Measurements from ENCODE around the gene FBXL4.
A peak's percentile ranks its signal among the peaks of the same experiment; 100 is the strongest.

Gene FBXL4

GRCh38 chr6:98957450-98957849, 9.7 kb upstream of the FBXL4 start:
- TF ChIP-seq CTCF (conservative IDR thresholded peaks at IDR 0.05; ENCODE audit: low read depth), result no peak
- POLR2A ChIA-PET (ENCODE audit: low non-redundant PET), result interaction anchor here (0.7 kb wide), 1 partner anchor 185 kb away, joined by 3 read pairs; no protein-coding TSS in a partner anchor
- CTCF ChIA-PET, result interaction anchor here (0.6 kb wide), 1 partner anchor 460 kb away, joined by 3 read pairs; no protein-coding TSS in a partner anchor
- DNase-seq (ENCODE audit: low spot score), result peak; percentile 41
- no peak overlapping the region for H3K27ac ChIP-seq

GRCh38 chr6:98949589-98949988, 1.8 kb upstream of the FBXL4 start:
- DNase-seq (ENCODE audit: low spot score), result no peak
- POLR2A ChIA-PET (ENCODE audit: low non-redundant PET), result no interaction called here
- CTCF ChIA-PET, result interaction anchor here (0.5 kb wide), 1 partner anchor 15 kb away, joined by 3 read pairs; no protein-coding TSS in a partner anchor
- no peak for TF ChIP-seq CTCF (conservative IDR thresholded peaks at IDR 0.05; ENCODE audit: low read depth)
- no peak overlapping the region for H3K27ac ChIP-seq

GRCh38 chr6:98946879-98947410, 801 bp downstream of the FBXL4 start:
- peak; percentile 8 for DNase-seq (ENCODE audit: low spot score)
- ChIA-PET POLR2A (ENCODE audit: low non-redundant PET) (no interaction called here), CTCF (no interaction called here)
- no peak for TF ChIP-seq CTCF (conservative IDR thresholded peaks at IDR 0.05; ENCODE audit: low read depth)
- H3K27ac ChIP-seq, result peak overlapping the region; percentile 89

- H3K27ac ChIP-seq, result peak overlapping the region; percentile 89
- ChIA-PET CTCF (no interaction called here), POLR2A (ENCODE audit: low non-redundant PET) (no interaction called here)
- no peak for TF ChIP-seq CTCF (conservative IDR thresholded peaks at IDR 0.05; ENCODE audit: low read depth)
- no peak for DNase-seq (ENCODE audit: low spot score)
These were observed 1.4 kb downstream of the FBXL4 start for GRCh38 chr6:98946266-98946878.

GRCh38 chr6:98945311-98946115, 2.2 kb downstream of the FBXL4 start:
- DNase-seq (ENCODE audit: low spot score), result no peak
- no peak overlapping the region for H3K27ac ChIP-seq
- no peak for TF ChIP-seq CTCF (conservative IDR thresholded peaks at IDR 0.05; ENCODE audit: low read depth)
- ChIA-PET POLR2A (ENCODE audit: low non-redundant PET) (no interaction called here), CTCF (no interaction called here)

- DNase-seq (ENCODE audit: low spot score), result no peak
- POLR2A ChIA-PET (ENCODE audit: low non-redundant PET), result no interaction called here
- no peak for TF ChIP-seq CTCF (conservative IDR thresholded peaks at IDR 0.05; ENCODE audit: low read depth)
- no peak overlapping the region for H3K27ac ChIP-seq
- CTCF ChIA-PET, result no interaction called here
These were observed 3.1 kb downstream of the FBXL4 start for GRCh38 chr6:98944598-98945081.

Measured in RWPE1 (cell line).